Measurements from ENCODE around the gene IL1F10. TPM values are rescaled to one million over a fixed set of nuclear protein-coding genes. Genes with fewer than 3 reads are reported as not detected.

IL1F10 gene
- total RNA-seq, 1 donor from 2014 or later = not detected

- no peak for DNase-seq (ENCODE audit: missing footprints)
- no peak for ATAC-seq
- intact Hi-C loops (cut with DNase I) = no loop called here
Measured at GRCh38 chr2:113057117-113057516, 10.7 kb upstream of the IL1F10 start.

DNA sequence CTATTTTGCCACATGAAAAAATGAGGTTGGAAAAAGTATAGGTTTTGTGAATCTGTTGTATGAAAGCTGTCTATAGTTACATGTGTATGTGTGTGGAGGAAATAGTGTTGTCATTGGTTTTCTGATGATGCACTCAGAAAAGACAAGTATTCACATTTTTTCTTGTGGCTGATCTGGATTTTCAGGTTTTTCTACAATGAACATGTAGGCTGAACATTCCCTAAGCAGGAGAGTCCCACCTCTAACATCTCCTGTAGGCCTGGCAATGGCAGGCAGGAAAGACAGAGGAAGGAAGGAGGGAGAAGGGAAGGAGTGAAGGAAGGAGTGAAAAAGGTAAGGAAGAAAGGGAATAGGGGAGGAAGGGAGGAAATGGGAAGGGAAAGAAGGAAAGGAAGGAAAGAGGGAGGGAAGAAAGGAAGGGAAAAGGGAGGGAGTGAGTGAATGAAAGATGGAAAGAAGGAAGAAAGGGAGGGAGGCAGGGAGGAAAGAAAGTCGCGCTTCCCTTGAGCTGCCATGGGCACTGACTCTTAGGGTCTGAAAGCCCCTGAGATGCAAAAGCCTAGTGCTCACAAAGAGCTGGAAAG lies 9.3 kb upstream of the IL1F10 start:
- DNase-seq (ENCODE audit: missing footprints) (no peak), ATAC-seq (no peak)
- intact Hi-C loops (cut with DNase I) = no loop called here

DNA sequence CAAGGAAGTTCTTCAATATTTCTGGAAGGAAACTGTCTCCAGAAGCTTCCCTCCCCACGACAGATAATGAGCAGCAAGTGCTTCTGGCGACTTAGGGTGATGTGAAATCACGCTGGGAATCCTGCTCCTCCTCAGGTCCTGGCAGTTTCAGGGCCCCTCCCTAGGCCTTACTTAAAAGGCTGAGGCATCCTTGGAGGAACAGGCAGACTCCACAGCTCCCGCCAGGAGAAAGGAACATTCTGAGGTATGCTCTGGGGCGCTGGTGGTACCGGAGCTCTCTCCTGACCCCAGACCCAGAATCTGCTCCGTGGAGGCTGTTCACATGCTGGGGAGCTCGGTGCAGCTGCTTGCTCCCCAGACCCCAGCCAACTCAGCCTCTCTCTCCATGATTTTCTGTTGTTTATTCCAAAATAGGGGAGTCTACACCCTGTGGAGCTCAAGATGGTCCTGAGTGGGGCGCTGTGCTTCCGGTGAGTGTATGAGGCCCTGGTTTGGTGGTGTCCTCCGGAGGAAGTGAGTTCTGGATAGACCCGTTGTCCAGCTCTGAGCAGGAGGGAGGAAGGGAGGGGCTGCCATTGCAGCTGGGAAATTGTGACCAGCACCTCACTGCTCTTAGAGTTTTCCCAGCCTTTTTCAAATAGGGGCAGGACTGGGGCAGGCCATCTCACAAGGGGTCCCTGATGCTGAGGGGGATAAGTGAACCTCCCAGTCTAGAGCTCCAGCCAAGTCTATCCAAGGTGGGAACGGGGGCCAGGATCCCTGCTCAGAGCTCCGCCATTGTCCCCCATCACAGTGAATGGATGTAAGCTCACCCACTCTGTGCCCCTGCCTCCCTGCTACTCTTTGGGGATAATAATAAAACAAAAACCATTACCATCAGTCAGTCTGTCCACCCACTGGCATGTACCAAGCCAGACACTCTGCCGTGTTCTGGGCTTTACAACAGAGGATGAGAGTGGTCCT lies 8.5 kb upstream of the IL1F10 start, which contains the start of gene IL36RN:
Gene IL36RN, plus strand, starts transcription at position 201 of the 963 bp plus-strand sequence. Its CDS starts 241 bp downstream, at position 442.
- DNase-seq (ENCODE audit: missing footprints) (no peak), ATAC-seq (no peak)
- intact Hi-C loops (cut with DNase I) = no loop called here

- DNase-seq (ENCODE audit: missing footprints) (no peak), ATAC-seq (no peak)
- intact Hi-C loops (cut with DNase I) = no loop called here
Measured at GRCh38 chr2:113060396-113060795, 7.4 kb upstream of the IL1F10 start.

GRCh38 chr2:113060796-113061195 lies 7.0 kb upstream of the IL1F10 start:
- intact Hi-C loops (cut with DNase I) = no loop called here
- DNase-seq (ENCODE audit: missing footprints) (no peak), ATAC-seq (no peak)

DNA sequence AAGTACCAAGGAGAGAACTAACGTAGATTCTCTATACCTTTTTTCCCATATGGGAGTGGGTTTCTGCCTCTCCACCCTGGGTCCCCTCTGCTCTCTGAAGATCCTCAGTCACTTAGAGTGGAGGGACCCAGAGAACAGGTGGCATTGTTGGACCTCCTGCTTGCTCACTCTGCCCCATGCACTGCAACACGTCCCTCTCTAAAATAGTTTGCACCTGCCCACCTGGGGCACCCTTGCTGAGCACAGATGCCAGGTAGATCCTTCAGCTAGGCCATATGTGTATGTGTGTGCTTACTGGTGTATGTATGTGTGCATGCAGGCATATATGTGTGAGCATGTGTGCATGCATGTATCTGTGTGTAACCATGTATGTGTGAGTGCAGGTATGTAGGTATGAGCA lies 6.5 kb upstream of the IL1F10 start:
- intact Hi-C loops (cut with DNase I) = no loop called here
- DNase-seq (ENCODE audit: missing footprints) (no peak), ATAC-seq (no peak)

DNA sequence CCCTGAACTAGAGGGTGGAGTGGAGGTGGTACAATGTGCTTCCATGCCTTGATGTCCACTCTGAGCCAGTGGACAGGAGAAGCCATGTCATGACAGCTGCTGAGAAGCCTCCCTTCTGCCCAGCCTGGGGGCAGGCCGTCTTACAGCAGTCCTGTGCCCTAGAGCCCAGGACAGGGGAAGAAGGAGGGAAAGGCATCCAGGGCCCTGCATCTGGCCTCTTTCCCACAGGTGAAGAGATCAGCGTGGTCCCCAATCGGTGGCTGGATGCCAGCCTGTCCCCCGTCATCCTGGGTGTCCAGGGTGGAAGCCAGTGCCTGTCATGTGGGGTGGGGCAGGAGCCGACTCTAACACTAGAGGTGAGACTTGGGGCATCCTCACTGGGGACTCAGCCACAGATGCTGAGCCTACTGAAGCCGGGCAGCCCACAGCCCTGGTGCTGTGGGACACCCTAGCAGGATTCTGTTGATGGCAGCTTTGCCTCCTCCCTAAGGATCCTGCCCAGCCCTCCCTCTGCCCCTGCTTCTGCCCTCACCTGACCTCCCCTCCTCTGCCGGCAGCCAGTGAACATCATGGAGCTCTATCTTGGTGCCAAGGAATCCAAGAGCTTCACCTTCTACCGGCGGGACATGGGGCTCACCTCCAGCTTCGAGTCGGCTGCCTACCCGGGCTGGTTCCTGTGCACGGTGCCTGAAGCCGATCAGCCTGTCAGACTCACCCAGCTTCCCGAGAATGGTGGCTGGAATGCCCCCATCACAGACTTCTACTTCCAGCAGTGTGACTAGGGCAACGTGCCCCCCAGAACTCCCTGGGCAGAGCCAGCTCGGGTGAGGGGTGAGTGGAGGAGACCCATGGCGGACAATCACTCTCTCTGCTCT lies 5.6 kb upstream of the IL1F10 start:
- intact Hi-C loops (cut with DNase I) = no loop called here
- ATAC-seq (no peak), DNase-seq (ENCODE audit: missing footprints) (no peak)

- no peak for DNase-seq (ENCODE audit: missing footprints)
- ATAC-seq = no peak
- intact Hi-C loops (cut with DNase I) = no loop called here
Measured at GRCh38 chr2:113064281-113064680, 3.5 kb upstream of the IL1F10 start.

- no peak for ATAC-seq
- intact Hi-C loops (cut with DNase I) = no loop called here
- DNase-seq (ENCODE audit: missing footprints) = no peak
Measured at GRCh38 chr2:113064898-113065297, 2.9 kb upstream of the IL1F10 start.

GRCh38 chr2:113068249-113068648 lies 479 bp downstream of the IL1F10 start:
- intact Hi-C loops (cut with DNase I) = no loop called here
- ATAC-seq (no peak), DNase-seq (ENCODE audit: missing footprints) (no peak)

DNA sequence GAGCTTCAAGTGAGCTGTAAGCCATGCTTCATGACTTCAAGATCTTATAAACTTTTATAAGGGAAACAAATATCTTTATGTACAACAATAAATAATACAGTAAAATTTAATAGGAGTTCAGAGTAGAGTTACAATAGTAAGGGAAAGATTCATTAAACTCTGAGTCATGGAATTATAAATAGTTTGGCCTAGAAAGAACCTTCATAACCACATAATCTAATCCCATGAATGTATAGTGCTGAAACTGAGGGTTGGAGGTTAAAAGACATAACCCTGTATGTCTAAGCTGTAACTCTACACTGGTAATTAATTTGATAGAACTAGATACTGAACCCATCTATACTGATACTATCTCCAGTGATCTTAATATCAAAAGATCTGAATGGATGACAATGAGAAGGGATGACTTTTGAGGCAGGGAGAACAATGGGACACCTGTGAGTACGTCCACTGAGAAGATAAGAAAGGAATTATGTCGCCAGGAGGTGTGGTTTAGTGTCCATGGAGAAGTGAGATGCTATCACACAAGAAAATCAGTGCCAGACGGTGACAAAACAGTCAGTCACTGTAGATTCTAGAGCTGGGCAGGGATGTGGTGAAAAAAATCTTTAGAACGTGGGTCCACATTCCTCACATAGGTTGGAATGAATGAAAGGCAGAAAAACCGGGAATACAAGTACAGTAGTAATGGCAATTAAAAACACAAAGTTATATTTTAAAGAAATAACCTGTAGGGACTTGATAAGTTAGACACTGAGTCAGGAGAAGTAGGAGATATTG lies 1.1 kb downstream of the IL1F10 start:
- DNase-seq (ENCODE audit: missing footprints) (no peak), ATAC-seq (no peak)
- intact Hi-C loops (cut with DNase I) = no loop called here

DNA sequence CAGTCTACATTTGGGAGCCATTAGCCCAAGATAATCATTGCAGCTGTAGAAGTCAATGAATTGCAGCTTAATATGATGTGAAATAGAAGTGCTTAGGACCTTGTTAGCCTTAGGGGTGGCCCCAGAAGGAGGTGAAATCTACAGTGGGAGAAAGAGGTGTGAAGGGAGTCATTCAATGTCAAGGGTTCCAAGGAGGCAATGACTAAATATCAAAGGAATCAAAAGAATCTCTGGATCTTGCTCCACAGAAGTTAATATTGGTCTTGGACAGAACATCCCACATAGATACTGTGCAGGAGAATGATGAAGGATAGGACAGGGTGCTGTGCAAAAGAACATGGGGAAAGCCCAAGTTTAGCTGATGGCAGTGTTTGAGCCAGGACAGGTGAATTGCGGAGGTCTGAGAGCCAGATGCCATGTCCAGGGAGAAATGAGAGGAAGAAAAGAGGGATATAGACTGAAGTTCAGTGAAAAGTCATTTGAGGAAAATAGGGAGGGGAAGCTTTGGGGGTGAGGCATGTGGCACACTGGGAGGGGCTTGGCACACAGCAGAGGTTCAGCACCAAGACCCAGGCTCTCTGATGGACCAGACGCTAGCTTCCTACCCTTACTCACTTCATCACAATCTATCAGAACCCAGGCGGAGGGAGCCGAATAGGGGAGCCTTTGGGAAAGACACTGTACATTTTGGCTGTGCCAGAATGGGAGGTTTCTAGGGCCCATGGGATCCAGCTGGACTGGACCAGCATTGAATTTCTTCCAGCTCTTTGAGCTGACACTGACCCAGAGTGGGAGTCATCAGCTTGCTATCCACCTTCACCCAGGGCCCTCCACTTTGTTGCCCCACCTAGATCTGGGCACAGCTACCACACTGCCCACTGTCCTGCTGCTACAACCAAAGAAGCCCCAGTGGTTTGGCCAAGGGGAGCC lies 2.2 kb downstream of the IL1F10 start:
- ATAC-seq = no peak
- intact Hi-C loops (cut with DNase I) = no loop called here

GRCh38 chr2:113070606-113070975 lies 2.8 kb downstream of the IL1F10 start:
- ATAC-seq (no peak), DNase-seq (ENCODE audit: missing footprints) (no peak)
- intact Hi-C loops (cut with DNase I) = no loop called here

More for the DNA sequence above, 2.2 kb downstream of the IL1F10 start:
- DNase-seq (ENCODE audit: missing footprints) = no peak

- intact Hi-C loops (cut with DNase I) = no loop called here
- no peak for ATAC-seq
Measured at GRCh38 chr2:113072584-113072983, 4.8 kb downstream of the IL1F10 start.

GRCh38 chr2:113073325-113073834 lies 5.6 kb downstream of the IL1F10 start:
- intact Hi-C loops (cut with DNase I) = no loop called here
- ATAC-seq (no peak), DNase-seq (ENCODE audit: missing footprints) (no peak)

More at GRCh38 chr2:113072584-113072983, 4.8 kb downstream of the IL1F10 start:
- no peak for DNase-seq (ENCODE audit: missing footprints)

DNA sequence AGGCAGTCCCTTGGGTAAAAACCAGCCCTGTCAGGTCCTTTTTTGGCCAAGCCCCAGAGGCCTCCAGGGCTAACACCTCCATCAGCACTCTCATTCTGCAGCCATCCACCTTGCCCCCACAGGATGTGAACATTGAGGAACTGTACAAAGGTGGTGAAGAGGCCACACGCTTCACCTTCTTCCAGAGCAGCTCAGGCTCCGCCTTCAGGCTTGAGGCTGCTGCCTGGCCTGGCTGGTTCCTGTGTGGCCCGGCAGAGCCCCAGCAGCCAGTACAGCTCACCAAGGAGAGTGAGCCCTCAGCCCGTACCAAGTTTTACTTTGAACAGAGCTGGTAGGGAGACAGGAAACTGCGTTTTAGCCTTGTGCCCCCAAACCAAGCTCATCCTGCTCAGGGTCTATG lies 7.3 kb downstream of the IL1F10 start:
- ATAC-seq (no peak), DNase-seq (ENCODE audit: missing footprints) (no peak)
- intact Hi-C loops (cut with DNase I) = no loop called here

DNA sequence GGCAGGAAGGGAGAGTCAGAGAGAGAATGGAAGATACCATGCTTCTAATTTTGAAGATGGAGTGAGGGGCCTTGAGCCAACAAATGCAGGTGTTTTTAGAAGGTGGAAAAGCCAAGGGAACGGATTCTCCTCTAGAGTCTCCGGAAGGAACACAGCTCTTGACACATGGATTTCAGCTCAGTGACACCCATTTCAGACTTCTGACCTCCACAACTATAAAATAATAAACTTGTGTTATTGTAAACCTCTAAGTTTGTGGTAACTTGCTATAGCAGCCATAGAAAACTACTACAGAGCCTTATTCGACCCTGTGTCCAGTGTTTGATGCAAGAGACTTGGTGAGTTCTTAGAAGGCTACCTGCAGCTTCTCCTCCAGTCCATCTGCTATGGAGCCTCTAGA lies 7.8 kb downstream of the IL1F10 start:
- ATAC-seq (no peak), DNase-seq (ENCODE audit: missing footprints) (no peak)
- intact Hi-C loops (cut with DNase I) = no loop called here

Measured in Right ventricle myocardium inferior (tissue), 1 donor.